ENCODE measurements around the gene CD300H.
"Not testable (repeated sequence)": the region's sequence is repeated elsewhere in the genome, so short reads cannot be mapped to it uniquely, and the experiment has no call there.

Gene CD300H

DNA sequence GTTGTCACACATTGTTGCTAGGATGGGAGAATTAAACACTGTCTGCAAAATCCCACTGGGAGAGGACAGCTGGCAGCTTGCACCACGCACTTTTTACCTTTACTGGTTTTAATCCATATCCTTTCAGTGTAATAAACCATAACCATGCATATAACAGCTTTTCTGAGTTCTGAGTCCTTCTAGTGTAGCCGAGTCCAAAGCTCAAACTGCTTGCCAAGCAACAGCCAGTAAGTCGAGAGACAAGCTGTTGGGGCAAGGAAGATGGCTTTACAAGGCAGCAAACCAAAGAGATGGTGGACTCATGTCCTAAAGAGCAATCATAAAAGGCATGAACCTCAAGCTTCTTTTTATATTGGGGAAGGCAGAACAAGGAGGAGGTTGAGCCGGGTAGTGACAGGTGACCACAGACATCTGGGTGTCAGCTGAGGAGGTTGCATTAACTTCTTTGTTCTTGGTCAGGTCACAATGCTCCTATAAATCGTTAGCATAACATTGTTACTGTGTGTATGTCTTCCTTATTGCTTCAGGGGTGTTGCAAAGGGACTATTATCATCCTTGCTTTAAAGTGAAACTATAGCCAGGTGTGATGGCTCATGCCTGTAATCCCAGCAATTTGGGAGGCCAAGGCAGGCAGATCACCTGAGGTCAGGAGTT is 7.3 kb upstream of the CD300H start:
- in situ Hi-C loops (cut with HindIII; ENCODE audit: low sequenced_read_pairs) = no loop called here
- DNase-seq (ENCODE audit: low read depth) = no peak
- no peak overlapping the region for H3K4me3 ChIP-seq (ENCODE audit: low read depth, low read length)
- TF ChIP-seq, protein P1, sequence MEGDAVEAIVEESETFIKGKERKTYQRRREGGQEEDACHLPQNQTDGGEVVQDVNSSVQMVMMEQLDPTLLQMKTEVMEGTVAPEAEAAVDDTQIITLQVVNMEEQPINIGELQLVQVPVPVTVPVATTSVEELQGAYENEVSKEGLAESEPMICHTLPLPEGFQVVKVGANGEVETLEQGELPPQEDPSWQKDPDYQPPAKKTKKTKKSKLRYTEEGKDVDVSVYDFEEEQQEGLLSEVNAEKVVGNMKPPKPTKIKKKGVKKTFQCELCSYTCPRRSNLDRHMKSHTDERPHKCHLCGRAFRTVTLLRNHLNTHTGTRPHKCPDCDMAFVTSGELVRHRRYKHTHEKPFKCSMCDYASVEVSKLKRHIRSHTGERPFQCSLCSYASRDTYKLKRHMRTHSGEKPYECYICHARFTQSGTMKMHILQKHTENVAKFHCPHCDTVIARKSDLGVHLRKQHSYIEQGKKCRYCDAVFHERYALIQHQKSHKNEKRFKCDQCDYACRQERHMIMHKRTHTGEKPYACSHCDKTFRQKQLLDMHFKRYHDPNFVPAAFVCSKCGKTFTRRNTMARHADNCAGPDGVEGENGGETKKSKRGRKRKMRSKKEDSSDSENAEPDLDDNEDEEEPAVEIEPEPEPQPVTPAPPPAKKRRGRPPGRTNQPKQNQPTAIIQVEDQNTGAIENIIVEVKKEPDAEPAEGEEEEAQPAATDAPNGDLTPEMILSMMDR (IDR thresholded peaks at IDR 0.05; ENCODE audit: low read depth, low read length, missing control alignments) = no peak

DNA sequence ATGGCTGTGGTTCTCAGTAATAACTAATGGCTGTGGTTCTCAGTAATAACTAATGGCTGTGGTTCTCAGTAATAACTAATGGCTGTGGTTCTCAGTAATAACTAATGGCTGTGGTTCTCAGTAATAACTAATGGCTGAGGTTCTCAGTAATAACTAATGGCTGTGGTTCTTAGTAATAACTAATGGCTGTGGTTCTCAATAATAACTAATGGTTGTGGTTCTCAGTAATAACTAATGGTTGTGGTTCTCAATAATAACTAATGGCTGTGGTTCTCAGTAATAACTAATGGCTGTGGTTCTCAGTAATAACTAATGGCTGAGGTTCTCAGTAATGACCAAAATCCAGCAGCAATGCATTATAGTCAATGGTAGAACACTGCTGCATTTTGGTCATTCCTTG is 6.3 kb upstream of the CD300H start:
- in situ Hi-C loops (cut with HindIII; ENCODE audit: low sequenced_read_pairs); H3K4me3 ChIP-seq (ENCODE audit: low read depth, low read length); DNase-seq (ENCODE audit: low read depth): not testable (repeated sequence)

DNA sequence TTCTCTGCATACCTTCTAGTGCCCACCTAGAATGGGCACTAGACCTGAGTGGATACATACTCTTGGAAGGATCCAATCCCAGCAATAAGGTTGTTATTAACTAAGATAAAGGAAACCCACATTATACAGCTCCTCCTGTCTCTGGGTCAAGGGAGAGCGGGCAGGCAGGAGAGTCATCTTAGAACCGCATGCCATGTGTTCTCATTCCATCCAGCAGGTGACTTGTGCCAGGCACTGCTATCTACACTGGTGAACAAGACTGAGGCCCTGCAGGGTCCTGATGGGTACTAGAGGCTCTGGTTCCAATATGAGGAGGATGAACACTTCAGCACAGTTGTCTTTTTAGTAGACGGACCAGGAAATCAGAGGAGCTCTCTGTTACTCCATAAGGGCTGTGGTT is 5.9 kb upstream of the CD300H start:
- DNase-seq (ENCODE audit: low read depth) = no peak
- no peak overlapping the region for H3K4me3 ChIP-seq (ENCODE audit: low read depth, low read length)
- in situ Hi-C loops (cut with HindIII; ENCODE audit: low sequenced_read_pairs) = no loop called here
- TF ChIP-seq, protein P1 (IDR thresholded peaks at IDR 0.05; ENCODE audit: low read depth, low read length, missing control alignments) = no peak

DNA sequence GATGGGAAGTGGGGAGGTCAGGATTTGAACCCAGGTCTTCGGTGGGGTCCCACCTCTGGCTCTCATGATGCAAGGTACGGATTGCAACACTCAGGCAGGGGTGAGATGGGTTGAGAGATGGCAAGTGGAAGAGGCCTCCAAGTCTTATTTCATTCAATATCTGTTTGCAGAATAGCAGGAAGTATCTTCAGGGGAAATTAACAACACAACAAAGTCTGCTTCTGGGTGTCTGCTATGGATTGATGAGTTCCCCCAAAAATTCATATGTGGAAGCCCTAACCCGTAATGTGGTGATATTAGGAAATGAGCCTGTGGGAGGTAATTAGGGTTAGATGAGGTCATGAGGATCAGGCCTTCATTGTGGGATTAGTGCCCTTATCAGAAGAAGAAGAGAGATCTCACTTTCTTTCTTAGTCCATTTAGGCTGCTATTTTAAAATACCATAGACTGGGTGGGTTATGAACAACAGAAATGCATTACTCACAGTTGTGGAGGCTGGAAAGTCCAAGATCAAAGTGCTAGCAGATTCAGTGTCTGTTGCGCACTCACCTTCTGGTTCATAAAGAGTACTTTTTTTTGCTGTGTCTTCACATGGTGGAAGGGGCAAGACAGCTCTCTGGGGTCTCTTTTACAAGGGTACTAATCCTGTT is 4.4 kb upstream of the CD300H start:
- DNase-seq (ENCODE audit: low read depth) = no peak
- in situ Hi-C loops (cut with HindIII; ENCODE audit: low sequenced_read_pairs) = no loop called here
- TF ChIP-seq, protein P1 (IDR thresholded peaks at IDR 0.05; ENCODE audit: low read depth, low read length, missing control alignments) = no peak
- H3K4me3 ChIP-seq (ENCODE audit: low read depth, low read length) = no peak overlapping the region

DNA sequence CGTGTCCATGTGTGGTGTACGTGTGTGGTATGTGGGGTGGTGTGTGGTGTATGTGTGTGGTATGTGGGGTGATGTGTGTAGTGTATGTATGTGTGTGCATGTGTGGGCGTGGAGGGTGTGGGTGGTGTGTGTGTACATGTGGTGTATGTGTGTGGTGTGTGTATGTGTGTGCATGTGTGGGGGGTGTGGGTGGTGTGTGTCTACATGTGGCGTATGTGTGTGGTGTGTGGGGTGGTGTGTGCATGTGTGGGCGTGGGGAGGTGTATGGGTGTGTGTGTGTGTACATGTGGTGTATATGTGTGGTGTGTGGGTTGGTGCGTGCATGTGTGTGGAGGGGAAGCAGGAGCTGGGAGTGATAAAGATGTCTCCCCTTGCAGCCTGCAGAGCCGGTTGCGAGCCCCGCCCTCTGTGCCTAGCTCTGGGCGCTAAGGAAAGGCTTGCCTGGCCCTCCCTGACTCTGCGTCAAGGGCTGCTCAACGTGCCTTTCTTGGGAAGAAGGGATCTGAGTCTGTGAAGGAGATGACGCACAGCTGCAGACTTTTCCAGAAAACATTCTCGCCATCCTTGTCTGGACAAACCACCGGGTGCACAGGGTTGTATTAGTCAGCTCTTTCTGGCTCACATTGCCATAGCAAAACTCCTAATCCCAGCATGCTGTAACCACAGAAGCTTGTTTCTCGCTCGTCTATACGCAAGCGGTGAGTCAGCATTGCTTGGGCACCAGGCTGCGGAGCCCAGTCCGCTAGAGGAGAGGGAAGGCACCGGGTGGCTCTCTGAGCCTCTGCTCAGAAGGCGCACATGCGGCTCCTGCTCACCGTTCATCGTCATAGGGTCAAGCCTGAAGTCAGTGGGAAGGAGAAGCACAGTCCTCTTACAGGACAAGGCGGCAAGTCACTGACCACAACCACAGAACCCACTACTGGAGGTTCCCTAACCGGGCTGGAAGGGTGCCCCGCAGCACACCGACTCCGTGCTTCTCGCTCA is 2.0 kb upstream of the CD300H start:
- peak; percentile 92 for DNase-seq (ENCODE audit: low read depth)
- no peak overlapping the region for H3K4me3 ChIP-seq (ENCODE audit: low read depth, low read length)
- in situ Hi-C loops (cut with HindIII; ENCODE audit: low sequenced_read_pairs) = no loop called here
- TF ChIP-seq, protein P1 (IDR thresholded peaks at IDR 0.05; ENCODE audit: low read depth, low read length, missing control alignments) = no peak

DNA sequence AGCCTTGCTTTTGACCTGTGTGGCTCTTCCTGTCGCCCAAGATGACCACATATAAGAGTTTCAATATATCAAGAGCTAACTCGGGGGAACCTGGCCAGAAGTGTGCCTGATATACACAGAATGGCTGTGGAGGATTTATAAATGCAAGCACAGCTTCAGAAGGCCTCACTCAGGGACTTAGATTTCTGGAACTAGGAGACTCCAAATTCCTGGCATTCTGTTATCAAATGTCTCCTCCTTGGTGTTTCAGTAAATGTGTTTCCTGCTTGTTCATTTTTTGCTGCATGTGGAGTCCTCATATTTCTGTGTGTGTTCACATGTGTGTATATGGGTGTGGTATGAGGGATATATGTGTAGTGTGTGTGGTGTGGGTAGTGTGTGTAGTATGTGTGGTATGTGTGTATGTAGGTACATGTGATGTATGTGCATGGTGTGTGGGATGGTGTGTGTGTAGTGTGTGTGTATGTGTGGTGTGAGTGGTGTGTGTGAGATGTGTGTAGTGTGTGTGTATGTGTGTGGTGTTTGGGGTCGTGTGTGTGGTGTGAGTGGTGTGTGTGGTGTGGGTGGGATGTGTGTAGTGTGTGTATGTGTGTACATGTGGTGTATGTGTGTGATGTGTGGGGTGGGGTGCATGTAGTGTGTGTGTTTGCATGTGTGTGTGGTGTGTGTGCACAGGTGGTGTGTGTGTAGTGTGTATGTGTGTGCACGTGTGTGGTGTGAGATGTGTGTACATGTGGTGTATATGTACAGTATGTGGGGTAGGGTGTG is 981 bp upstream of the CD300H start:
- DNase-seq (ENCODE audit: low read depth) = no peak
- H3K4me3 ChIP-seq (ENCODE audit: low read depth, low read length) = no peak overlapping the region
- TF ChIP-seq, protein P1 (IDR thresholded peaks at IDR 0.05; ENCODE audit: low read depth, low read length, missing control alignments) = no peak
- in situ Hi-C loops (cut with HindIII; ENCODE audit: low sequenced_read_pairs) = no loop called here
